Prostate gland (tissue), 2 donors: ENCODE results near the gene COLEC12.

Experiments
- POLR2A ChIP-seq: fragments of 450-650 bp; IDR thresholded peaks from one replicate; pipeline ENCODE4 v1.6.1; 2016; ENCODE audit warnings: antibody characterized with exemption, mild to moderate bottlenecking
- TF ChIP-seq, protein P1 (sequence below), 4 experiments: fragments of 200-600 bp in 2 of 4; fragments of 450-650 bp in 2 of 4; sonication (generic) in 2 of 4; IDR thresholded peaks; 1 replicate in 3 of 4; 2 replicates in 1 of 4; pipeline ENCODE4 v1.5.1; 2016 to 2019; ENCODE audit warnings: antibody characterized with exemption in 4 of 4, mild to moderate bottlenecking in 2 of 4, moderate library complexity in 2 of 4

GRCh38 chr18:525036-525797 lies 24.7 kb upstream of the COLEC12 start:
- TF ChIP-seq, protein P1, sequence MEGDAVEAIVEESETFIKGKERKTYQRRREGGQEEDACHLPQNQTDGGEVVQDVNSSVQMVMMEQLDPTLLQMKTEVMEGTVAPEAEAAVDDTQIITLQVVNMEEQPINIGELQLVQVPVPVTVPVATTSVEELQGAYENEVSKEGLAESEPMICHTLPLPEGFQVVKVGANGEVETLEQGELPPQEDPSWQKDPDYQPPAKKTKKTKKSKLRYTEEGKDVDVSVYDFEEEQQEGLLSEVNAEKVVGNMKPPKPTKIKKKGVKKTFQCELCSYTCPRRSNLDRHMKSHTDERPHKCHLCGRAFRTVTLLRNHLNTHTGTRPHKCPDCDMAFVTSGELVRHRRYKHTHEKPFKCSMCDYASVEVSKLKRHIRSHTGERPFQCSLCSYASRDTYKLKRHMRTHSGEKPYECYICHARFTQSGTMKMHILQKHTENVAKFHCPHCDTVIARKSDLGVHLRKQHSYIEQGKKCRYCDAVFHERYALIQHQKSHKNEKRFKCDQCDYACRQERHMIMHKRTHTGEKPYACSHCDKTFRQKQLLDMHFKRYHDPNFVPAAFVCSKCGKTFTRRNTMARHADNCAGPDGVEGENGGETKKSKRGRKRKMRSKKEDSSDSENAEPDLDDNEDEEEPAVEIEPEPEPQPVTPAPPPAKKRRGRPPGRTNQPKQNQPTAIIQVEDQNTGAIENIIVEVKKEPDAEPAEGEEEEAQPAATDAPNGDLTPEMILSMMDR (IDR thresholded peaks at IDR 0.05) = no peak
- no peak for TF ChIP-seq POLR2A
